Activated CD4-positive, alpha-beta T cell treated with anti-CD3 and anti-CD28 coated beads for 1 hour (primary cell): ENCODE results near the gene ZP2.
"Not testable (repeated sequence)": the region's sequence is repeated elsewhere in the genome, so short reads cannot be mapped to it uniquely, and the experiment has no call there.

ENCODE experiments used
- DNase-seq: peaks from one replicate; pipeline ENCODE4 v3.0.0-alpha.2; 2020

Gene ZP2

DNA sequence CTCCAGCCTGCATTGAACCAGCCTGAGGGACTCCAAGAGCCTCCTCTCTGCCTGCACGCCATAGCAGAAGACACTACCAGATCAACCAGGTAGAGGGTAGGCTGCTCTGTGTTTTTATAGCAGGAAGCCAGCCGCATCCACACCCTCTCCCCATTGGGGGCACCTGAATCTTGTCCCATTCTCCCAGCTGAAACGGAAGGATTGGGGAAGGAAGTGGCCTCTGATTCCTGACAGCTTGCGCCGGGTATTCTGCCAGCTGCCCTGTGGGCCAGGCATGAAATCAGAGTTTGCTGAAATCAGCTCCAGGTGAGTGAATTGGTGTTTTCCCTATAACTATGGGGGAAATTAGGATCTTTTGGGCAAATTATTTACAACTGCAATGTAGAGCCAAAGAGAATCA lies at the start of gene ZP2:
Gene ZP2 (minus strand): TSS at position 89 of the 400 bp plus-strand sequence. CDS start 27 bp downstream, at position 62.
- no peak for DNase-seq

DNA sequence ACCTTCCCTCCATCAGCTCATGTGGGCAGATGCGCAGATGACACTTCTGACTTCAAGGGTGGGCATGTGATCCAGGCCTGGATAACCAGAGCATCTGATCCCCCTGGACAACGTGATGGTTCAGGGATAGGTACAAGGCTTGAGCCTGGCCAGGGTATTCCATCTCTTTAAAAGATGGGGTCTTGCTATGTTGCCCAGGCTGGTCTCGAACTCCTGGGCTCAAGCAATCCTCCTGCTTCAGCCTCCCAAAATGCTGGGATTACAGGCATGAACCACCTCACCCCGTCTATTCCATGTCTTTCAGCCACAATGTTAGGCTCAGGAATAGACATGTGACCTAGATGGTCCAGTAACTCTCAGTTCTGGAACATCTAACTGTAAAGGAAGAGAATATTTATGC lies 45.9 kb upstream of the ZP2 start:
- no peak for DNase-seq

DNA sequence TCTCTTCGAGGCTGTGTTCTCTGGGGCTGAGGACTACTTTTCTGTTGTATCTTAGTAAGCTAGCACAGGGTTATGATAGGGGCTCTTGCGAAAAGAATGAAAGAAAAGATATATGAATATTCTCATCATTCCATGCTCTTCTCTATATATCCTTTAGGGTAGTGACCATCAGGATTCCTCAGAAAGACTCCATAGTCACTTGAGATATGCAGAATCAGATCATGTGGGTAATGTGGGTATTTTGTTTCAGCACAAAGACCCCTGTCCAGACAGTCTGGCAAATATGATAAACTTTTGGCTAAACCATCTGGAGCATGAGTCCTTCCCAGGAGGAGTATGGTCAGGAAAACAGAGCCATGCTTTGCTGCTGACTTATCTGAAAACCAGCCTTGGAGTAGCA lies 45.3 kb upstream of the ZP2 start:
- no peak for DNase-seq

DNA sequence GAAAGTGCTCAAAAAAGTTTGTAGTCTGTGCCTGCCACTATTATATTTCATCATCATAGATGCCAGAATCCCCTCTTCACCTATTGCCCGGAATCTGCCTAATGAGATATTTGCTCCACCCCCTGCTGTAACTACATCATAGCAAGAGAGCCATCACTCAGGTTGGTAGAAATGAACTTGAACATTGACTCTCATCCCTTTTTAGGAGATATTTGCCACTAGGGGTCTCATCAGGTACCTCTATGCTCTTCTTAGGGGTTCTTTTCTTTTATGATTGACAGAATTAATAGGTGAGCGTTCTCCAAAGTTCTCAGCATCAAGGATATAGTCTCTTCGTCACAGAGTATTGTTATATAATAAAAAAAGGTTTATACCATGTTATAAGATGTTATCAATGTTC lies 42.1 kb upstream of the ZP2 start:
- no peak for DNase-seq

DNA sequence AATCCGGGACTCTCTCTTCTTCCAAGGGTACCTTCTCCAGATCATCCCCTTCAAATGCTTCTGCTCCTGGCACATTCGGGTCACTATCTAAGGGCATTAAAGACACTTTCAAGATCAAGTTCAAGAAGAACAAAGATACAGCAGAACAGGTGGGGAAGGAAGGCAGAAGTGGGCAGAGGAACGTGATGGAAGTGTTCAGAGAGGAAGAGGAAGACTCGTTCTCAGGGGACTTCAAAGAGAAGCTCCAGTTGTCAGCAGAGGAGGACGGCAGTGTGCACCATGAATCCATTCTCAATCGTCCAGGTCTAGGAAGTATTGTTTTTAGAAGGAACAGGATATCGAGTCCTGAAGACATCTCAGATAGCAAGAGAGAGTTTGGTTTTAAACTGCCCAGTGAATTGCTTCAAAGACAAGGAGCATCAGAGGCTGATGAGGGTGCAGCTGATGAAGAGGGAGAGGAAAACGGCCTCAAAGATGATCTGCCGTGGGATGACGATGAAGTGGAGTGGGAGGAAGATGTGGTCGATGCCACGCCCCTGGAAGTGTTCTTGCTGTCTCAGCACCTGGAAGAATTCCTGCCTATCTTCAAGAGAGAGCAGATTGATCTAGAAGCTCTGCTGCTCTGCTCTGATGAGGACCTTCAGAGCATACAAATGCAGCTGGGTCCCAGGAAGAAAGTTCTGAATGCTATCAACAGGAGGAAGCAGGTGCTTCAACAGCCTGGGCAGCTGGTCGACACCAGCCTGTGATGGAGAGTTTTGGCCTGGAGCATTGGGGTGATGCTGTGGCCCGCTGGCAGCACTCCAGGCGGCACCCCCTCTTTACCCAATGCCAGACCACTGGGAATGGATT lies 38.9 kb upstream of the ZP2 start:
- no peak for DNase-seq

DNA sequence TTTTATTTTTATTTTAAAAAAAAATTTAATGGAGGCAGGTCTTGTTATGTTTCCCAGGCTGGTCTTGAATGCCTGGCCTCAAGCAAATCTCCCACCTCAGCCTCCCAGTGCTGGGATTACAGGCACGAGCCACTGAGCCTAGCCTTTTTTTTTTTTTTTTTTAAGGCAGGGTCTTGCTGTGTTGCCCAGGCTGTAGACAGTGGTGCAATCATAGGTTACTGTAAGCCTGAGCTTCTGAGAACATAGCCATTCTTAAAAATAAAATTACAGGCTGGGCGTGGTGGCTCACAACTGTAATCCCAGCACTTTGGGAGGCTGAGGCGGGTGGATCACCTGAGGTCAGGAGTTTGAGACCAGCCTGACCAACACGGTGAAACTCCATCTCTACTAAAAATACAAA lies 36.8 kb upstream of the ZP2 start:
- DNase-seq = not testable (repeated sequence)

DNA sequence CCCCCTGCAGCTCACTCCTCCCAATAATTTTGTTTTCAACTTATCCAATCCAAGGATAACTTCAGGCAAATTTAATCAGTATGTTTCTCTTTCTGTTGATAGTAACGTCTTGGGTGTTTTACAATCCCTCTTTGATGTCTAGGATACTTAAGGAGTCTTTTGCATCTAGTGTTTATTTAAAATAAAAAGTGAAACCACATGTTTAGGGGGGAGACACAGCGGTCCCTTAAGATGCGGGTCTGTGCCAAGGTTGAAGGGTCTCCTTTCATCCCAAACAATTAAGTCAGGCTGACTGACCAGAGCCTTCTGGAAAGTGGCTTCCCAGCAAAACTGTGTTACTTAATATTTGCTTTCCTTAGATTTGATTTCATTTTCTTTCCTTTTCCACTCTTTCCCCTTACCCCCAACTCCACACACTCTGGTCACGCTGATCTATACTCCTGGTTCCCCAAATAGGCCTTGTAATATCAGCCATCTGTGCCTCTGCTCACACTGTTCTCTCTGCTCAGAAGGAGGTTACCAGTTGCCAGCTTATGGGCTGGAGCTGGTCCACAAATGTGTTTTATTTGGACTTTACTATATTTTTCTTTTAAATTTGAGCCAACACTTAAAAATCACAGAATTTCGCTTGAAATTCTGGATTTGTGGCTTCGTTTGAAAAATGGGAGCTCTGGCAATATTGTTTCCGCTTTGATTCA lies 33.3 kb upstream of the ZP2 start:
- no peak for DNase-seq

DNA sequence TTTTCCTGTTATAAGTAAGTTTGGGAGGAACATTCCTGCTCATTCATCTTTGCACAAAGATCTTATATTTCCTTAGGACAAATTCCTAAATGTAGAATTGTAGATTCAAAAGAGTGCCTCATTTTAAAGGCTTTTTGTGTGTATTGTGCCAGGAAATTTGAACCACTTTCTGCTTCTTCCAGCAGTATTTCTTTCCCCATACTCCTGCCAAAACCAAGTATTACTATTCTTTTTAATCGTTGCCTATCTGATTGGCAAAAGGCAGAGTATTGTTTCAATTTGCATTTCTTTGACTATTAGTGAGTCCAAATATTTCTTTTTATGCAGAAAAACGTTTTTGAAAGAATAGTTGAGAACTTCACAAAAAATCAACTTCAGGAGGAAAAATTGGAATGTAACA lies 31.4 kb upstream of the ZP2 start:
- DNase-seq = no peak

DNA sequence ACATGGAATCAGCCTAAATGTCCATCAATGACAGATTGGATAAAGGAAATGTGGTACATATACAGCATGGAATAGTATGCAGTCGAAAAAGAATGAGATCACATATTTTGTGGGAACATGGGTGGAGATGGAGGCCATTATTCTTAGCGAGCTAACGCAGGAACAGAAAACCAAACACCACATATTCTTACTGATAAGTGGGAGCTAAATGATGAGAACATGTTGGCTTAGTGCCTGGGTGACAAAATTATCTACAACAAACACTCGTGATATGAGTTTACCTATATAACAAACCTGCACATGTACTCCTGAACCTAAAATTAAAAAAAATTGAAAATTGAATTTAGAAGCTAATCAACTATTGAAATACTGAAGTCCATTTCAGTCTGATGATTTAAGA lies 28.3 kb upstream of the ZP2 start:
- no peak for DNase-seq

DNA sequence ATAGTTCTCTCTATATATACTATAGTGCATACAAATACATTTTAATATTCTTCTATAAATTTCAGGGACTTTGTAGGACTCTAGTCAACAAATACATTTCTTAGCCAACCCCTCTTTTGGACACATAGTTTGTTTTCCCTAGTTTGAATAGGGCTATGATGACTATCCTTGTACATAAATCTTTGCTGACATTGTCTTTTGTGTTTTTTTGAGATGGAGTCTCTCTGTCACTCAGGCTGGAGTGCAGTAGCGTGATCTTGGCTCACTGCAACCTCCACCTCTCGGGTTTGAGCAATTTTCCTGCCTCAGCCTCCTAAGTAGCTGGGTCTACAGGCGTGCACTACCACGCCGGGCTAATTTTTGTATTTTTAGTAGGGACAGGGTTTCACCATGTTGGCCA lies 25.5 kb upstream of the ZP2 start:
- no peak for DNase-seq

DNA sequence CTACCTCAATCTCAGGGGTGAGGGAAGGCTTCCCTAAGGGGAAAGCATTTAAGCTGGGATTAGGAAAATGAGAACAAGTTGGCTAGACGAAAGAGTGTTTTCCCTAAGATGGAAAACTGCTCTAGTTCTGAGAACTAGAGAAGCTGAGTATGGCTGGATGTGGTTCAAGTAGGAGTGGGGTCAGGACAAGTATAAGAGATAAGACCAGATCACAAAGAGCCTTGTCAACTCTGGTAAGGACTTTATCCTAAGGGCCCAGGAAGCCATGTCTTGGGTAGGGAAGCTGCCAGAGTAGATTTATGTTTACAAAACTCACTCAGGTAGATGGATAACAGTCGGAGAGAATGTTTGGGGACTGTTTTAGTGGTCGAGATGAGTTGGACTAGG lies 23.8 kb upstream of the ZP2 start:
- DNase-seq = no peak

DNA sequence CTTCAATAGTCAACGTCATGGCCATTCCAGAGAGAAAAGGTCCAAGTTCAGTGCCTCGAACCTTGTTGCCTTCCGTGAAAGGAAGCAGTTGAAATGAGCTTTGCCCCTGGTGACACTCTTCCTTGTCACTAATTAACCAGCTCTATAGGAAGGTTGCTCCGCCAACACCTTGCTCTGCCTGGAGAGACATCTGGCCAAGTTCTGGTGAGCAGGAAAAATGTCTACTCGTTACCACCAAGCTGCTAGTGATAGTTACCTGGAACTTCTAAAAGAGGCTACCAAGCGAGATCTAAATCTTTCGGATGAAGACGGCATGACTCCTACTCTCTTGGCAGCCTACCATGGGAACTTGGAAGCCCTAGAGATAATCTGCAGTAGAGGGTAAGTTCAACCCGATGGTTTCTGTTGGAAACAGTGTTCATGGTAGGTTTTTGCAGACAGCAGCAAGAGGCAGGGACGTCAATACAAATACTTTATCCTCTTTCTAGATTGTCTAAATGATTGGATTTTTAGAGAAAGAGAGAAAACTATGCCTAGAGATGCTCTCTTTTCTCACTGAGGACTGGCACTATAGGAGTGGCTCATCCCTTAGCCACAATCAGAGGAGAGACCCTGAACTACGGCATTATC lies 22.3 kb upstream of the ZP2 start, which contains the start of gene ANKS4B:
Gene ANKS4B (plus strand): TSS at position 179 of the 630 bp plus-strand sequence. CDS start 39 bp downstream, at position 218.
- no peak for DNase-seq

DNA sequence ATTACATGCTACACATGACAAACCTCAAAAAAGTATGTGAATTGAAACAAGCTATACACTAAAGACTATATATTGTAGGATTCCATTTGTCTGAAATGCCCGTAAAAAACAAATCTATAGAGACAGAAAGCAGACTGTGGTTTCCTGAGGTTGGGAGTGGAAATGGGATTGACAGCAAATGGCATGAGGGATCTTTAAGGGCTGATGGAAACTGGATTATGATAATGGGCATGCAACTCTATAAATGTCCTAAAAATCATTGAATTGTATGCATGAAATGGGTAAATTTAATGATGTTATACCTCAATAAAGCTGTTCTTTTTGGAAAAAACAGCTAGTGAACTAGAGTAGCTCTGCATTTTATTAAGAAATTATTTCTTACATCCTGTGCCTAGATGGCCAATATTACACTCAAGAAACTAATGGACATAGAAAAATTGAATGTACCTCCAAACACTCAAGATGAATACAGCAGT lies 21.7 kb upstream of the ZP2 start:
- DNase-seq = no peak

DNA sequence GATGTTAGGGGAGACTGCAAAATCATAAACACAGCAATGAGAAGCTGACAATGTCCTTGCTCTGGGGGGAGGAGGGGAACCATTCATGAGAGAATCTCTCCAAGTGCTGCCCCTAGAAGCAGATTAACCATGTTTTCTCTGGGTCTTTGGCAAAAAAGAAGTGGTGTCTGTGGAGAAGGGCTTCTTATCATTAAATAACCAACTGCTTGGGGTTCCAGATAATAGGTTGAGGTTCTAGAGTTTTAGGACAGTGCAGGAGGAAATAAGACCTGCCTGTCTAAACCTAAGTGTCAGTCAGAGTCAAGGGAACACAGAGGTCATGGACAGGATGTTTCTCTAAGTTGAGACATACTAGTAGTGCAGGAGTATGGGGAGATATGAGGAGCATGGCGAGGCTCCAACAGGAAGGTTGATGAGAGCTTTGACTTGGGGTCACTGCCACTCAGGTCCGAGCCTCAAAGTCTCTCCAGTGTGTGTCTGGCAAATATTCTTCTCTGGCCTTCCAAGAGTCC lies 17.0 kb upstream of the ZP2 start:
- DNase-seq = no peak

DNA sequence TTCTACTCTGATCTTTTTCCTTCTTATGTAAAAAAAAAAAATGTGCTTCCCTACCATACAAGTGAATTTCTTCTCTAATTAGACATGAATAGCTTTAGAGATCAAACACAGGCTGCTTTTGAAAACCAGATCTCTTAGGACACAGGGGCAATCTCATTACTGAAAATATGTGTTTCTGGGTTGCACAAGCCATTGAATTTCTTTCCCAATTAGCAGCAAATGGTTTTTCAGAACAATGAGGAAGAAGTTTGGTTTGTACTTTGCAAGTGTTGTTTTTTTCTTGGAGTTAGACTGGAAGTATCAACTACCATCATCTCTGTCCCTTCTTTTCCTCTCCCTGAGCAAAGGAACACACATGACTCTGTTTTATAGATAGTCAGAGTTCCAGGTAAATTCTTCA lies 16.5 kb upstream of the ZP2 start:
- DNase-seq = no peak

DNA sequence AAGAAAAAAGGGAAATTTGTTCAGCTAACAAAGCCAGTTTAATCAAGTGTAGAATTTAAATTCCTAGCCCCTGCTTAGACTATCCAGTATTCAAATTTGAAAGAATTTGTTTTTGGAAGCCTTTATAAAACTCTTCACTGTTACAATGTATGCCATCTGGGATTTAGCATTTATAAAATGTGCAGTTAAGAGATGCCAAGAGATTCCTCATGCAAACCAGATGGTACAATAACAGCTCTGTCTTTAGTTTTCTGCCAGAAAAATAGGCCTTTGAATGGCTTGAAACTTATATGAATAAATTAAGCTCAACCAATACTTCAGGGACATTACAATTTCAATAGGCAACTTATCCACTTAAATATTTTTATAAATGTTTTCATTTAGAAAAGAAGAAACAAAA lies 15.4 kb upstream of the ZP2 start:
- no peak for DNase-seq

DNA sequence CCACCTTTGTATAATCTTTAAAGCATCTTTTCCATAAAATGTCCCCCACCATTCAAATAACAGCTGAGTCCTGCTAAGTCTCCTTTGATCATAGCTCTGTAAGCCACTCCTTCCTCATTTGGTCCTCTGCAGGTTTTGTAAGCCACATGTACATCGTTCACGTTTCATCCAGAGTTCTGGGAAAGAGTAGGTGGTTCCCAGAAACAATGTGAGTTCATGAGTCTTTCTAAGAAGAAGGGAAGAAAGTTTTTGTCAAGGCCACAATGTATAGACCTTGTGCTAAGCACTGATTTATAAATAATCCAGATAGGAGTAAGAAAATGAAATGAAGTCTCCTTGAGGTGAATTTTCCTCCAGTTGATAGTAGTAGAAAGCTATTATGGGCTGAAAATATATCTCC lies 13.4 kb upstream of the ZP2 start:
- DNase-seq = no peak

DNA sequence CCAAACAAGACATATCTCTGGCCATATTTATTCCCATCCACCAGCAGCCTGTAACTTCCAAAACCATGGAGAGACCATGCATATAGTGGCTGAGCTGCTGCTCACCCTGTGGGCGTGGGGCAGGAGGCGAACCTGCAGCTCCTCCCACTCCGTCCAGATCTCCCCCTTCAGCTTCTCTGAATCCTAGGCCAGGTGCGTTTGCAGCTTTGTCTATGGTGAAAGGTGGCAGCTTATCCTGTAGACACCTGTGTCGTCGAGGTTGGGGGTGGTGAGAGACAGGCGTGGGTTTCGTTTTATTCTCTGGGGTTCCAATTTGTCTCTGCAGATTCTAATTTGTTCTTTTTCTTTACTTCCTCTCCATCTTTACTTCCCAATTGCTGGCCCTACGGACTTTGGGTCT lies 12.4 kb upstream of the ZP2 start:
- DNase-seq = no peak

DNA sequence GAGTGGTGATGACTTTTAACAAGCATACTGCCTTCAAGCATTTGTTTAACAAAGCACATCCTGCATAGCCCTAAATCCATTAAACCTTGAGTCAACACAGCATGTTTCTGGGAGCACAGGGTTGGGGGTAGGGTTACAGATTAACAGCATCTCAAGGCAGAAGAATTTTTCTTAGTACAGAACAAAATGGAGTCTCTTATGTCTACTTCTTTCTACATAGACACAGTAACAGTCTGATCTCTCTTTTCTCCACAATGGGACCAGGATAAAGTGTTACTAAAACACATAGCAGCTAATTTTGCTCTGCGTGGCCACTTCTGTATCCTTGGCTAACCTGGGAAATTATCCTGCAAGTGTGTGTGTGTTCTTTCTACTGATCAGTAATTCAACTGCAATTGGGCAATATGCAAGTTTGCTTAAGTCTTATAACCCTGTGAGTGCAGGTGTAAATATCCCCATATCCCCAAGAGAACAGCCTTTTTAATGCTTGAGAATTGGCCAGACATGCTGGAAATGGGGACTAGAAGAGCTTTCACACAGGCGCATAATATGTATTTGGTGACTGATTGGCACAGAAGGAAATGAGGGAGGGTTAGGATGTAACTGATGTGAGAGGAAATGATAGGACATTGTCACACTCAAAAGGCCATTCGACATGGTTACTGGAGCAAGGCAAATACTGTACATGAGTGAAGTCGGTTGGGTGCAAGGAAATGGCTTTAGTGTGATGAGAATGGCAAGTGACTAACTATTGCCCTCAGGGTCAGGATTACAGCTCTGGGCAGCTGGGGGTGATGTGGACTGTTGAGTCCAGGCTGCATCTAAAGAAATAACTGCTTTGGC lies 11.3 kb upstream of the ZP2 start:
- DNase-seq = no peak

DNA sequence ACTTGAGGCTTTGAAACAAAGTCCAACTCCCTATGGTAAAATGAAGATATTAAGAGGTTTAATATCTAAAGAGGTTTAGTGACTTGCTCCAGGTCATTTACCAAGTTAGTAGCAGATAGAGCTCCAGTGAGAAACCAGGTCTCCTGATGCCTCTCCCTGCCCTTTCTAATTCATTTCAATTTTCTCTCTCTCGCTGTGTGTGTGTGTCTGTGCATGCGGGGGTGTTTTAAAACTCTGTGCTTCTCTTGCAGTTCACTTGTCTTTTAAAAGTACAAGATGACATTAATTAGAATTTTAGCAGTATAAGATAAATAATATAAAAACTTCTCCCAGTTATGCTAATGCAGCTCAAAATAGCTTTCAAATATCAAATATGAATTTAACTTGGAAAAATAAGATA lies 8.2 kb upstream of the ZP2 start:
- DNase-seq = no peak

DNA sequence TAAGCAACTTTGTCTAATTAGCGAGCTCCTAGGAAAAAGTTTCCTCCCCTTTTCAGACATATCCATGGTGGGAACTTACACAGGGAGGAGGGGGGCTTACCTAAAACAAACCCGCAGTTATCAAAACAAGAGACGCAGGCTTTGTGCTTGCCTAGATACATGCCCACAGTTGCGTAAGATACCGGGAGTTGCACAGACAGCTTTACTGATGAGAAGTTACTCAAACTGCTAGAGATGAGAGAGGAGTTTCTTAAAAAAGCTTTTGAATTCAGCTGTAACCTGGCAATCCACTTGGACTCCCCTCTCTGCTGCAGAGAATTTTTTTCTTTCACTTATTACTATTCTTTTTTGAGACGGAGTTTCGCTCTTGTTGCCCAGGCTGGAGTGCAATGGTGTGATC lies 6.8 kb upstream of the ZP2 start:
- DNase-seq = no peak

DNA sequence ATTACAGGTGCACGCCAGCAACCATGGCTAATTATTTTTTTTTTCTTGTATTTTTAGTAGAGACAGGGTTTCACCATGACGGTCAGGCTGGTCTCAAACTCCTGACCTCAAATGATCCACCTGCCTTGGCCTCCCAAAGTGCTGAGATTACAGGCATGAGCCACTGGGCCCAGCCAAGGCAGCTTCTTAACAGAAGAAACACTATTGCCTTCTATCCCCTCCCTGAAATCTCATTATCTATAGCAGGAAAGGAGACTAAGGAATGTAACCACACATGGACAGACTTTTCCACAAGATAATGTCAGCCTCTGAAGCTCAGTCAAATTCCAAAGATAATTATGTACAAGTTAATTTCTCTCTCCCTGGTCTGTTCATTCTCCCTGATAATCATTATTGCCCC lies 5.7 kb upstream of the ZP2 start:
- no peak for DNase-seq

DNA sequence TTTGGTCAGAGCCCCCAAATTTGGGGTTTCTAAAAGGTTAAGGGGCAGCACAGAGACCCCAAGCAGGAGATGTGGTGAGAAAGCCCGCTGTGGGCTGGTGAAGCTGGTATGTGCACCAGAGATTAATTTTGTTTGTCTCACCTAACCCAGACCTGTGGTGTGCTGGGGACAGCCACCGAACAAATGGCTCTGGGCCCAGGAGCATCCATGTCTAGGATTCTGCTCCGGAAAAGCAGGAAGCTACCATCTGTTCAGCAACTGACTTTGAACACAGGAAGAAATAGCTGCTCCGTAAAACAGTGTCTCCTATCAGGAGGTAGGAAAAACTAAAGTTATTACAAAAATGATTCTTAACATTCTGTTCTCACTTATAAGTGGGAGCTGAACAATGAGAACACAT lies 2.7 kb upstream of the ZP2 start:
- no peak for DNase-seq
